Measurements from ENCODE around the gene JPT1. TPM values are rescaled to one million over a fixed set of nuclear protein-coding genes. Genes with fewer than 3 reads are reported as not detected.
"Not testable (repeated sequence)": the region's sequence is repeated elsewhere in the genome, so short reads cannot be mapped to it uniquely, and the experiment has no call there.

Gene JPT1
- total RNA-seq, 2 donors from 2014 or later: 40.0 to 46.8 TPM

DNA sequence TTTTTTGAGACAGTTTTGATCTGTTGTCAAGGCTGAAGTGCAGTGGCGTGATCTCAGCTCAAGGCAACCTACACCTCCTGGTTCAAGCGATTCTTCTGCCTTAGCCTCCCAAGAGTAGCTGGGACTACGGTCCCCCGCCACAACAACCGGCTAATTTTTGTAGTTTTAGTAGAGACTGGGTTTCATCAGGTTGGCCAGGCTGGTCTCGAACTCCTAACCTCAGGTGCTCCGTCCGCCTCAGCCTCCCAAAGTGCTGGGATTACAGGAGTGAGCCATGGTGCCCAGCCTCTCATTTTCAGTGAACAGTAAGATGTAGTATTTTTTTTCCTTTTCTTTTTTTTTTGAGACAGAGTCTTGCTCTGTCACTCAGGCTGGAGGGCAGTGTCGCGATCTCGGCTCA lies 20.7 kb upstream of the JPT1 start:
- H3K27ac Mint-ChIP-seq: peak overlapping the region; percentile 56
- DNase-seq (no peak), ATAC-seq (no peak)
- no peaks in the 10 kb centered on the region for H3K27me3 Mint-ChIP-seq
- H3K4me1 Mint-ChIP-seq: peaks cover 12% of the 10 kb centered on the region
- H3K36me3 Mint-ChIP-seq (ENCODE audit: low read depth): no peaks in the 10 kb centered on the region
- H3K4me3 Mint-ChIP-seq: no peak overlapping the region
- no peaks in the 10 kb centered on the region for H3K9me3 ChIP-seq (ENCODE audit: control insufficient read depth, low read length, poor library complexity, severe bottlenecking)

DNA sequence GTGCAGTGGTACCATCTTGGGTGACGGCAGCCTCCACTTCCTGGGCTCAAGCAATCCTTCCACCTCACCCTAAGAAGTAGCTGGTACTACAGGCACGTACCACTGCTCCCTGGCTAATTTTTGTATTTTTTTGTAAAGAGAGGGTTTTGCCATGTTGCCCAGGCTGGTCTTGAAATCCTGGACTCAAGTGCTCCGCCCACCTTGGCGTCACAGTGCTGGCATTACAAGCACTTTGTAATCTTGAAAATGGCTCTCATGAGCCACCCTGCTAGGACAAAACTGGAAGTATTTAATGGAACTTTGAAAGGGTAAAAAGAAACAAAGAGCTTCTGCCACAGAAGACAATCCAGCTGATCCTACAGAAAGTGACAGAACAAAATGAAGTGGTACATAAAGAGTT lies 19.2 kb upstream of the JPT1 start:
- H3K9me3 ChIP-seq (ENCODE audit: control insufficient read depth, low read length, poor library complexity, severe bottlenecking): no peaks in the 10 kb centered on the region
- Mint-ChIP-seq H3K36me3 (ENCODE audit: low read depth) (no peaks in the 10 kb centered on the region), H3K4me3 (no peak overlapping the region), H3K27me3 (no peaks in the 10 kb centered on the region), H3K4me1 (peaks cover 8% of the 10 kb centered on the region), H3K27ac (peak overlapping the region; percentile 39)
- ATAC-seq (no peak), DNase-seq (no peak)

DNA sequence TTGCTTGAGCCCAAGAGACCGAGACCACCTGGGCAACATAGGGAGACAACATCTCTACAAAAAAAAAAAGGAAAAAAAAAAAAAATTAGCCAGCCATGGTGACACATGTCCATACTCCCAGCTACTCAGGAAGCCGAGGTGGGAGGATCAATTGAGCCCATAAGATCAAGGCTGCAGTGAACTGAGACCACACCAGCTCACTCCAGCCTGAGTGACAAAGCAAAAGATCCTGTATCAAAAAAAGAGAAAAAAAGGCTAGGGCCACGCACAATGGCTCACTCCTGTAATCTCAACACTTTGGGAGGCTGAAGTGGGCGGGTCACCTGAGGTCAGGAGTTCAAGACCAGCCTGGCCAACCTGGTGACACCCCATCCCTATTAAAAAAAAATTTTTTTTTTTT lies 14.7 kb upstream of the JPT1 start:
- Mint-ChIP-seq H3K4me3 (no peak overlapping the region), H3K27me3 (no peaks in the 10 kb centered on the region), H3K36me3 (ENCODE audit: low read depth) (no peaks in the 10 kb centered on the region), H3K4me1 (peaks cover 4% of the 10 kb centered on the region), H3K27ac (no peak overlapping the region)
- DNase-seq (no peak), ATAC-seq (no peak)
- H3K9me3 ChIP-seq (ENCODE audit: control insufficient read depth, low read length, poor library complexity, severe bottlenecking): no peaks in the 10 kb centered on the region

DNA sequence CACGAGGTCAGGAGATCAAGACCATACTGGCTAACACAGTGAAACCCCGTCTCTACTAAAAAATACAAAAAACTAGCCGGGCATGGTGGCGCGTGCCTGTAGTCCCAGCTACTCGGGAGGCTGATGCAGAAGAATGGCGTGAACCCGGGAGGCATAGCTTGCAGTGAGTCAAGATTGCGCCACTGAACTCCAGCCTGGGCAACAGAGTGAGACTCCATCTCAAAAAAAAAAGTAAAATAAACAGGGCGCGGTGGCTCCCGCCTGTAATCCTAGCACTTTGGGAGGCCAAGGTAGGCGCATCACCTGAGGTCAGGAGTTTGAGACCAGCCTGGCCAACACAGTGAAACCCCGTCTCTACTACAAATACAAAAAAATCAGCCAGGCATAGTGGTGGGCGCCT lies 10.3 kb upstream of the JPT1 start:
- not testable (repeated sequence) for H3K27me3 Mint-ChIP-seq; ATAC-seq; H3K27ac Mint-ChIP-seq; H3K4me1 Mint-ChIP-seq; H3K4me3 Mint-ChIP-seq; DNase-seq; H3K36me3 Mint-ChIP-seq (ENCODE audit: low read depth); H3K9me3 ChIP-seq (ENCODE audit: control insufficient read depth, low read length, poor library complexity, severe bottlenecking)

DNA sequence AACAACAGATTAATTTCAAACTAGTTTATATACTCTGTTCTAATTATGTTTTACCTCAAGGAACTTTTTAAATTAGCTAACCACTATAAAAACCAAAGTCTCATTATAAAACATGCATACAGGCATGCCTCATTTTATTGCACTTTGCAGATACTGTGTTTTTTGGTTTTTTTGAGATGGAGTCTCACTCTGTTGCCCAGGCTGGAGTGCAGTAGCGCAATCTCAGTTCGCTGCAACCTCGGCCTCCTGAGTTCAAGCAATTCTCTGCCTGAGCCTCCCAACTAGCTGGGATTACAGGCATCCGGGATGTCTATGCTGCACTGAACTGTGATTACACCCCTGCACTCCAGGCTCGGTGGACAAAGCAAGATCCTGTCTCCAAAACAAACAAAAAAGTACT lies 8.8 kb upstream of the JPT1 start:
- DNase-seq (no peak), ATAC-seq (no peak)
- Mint-ChIP-seq H3K4me1 (no peaks in the 10 kb centered on the region), H3K36me3 (ENCODE audit: low read depth) (no peaks in the 10 kb centered on the region), H3K27me3 (no peaks in the 10 kb centered on the region), H3K4me3 (no peak overlapping the region), H3K27ac (no peak overlapping the region)
- H3K9me3 ChIP-seq (ENCODE audit: control insufficient read depth, low read length, poor library complexity, severe bottlenecking): no peaks in the 10 kb centered on the region

DNA sequence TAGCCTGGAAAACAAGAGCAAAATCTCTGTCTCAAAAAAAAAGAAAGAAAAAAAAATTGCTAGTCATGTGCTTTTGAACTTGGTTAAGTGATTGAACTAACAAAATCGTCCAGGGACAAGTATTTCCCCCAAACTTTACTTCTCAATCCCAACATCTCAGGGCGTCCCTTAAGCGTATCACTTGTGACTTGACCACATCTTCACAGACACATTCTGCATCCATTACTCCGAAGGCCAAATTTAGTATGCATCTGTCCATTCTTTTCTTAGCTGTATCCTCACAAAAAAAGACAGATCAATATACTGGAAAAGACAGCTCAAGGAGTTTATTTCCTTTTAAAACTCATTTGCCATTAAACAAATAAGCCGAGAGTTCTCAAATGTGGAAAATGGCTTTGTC lies 5.9 kb upstream of the JPT1 start:
- DNase-seq (no peak), ATAC-seq (no peak)
- Mint-ChIP-seq H3K4me3 (no peak overlapping the region), H3K36me3 (ENCODE audit: low read depth) (no peaks in the 10 kb centered on the region), H3K4me1 (peaks cover 3% of the 10 kb centered on the region), H3K27ac (no peak overlapping the region), H3K27me3 (no peaks in the 10 kb centered on the region)
- H3K9me3 ChIP-seq (ENCODE audit: control insufficient read depth, low read length, poor library complexity, severe bottlenecking): no peaks in the 10 kb centered on the region

DNA sequence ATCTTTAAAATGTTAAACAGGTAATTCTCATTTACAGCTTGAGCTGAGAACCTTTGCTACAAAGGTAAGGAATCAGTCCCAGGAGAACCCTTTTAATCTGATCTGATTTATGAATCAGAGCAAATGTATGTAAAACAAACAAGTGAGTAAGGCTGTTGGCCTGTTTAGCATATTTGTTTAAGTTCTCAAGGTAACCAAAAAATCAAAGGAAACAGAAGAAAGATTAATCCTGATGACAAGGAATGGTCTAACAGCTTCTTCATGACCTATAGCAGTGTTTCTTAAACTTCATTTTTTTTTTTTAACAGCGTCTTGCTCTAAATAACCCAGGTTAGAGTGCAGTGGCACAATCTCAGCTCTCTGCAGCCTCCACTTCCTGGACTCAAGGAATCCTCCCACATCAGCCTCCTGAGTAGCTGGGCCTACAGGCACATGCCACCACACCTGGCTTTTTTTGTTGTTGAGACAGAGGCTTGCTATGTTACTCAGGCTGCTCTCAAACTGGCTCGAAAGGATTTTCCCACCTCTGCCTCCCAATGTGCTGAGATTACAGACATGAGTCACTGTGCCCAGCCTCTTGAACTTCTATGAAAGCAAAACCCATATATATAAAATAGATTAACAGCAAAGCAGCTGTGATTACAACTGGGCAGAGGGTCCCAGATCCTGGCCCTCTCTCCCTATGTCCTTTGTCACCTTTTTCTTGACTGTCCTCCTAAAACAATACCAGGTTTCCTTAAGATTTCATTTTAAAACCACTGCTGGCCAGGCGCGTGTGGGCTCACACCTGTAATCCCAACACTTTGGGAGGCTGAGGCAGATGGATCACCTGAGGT lies 5.1 kb upstream of the JPT1 start:
- Mint-ChIP-seq H3K4me3 (no peak overlapping the region), H3K27ac (no peak overlapping the region), H3K36me3 (ENCODE audit: low read depth) (no peaks in the 10 kb centered on the region), H3K27me3 (no peaks in the 10 kb centered on the region), H3K4me1 (peaks cover 9% of the 10 kb centered on the region)
- ATAC-seq: no peak
- H3K9me3 ChIP-seq (ENCODE audit: control insufficient read depth, low read length, poor library complexity, severe bottlenecking): no peaks in the 10 kb centered on the region
- DNase-seq: no peak

DNA sequence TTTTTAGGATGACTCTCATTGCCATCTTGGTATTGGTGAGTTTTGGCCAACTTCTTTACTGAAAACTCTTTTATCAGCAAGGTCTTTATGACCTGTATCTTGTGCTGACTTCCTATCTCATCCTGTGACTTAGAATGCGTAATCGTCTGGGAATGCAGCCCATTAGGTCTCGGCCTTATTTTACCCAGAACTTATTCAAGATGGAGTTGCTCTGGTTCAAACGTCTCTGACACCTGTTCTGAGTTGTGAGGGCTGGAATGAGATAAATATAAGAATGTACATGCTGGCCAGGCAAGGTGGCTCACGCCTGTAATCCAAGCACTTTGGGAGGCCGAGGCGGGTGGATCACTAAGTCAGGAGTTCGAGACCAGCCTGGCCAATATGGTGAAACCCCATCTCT lies 4.2 kb upstream of the JPT1 start:
- not testable (repeated sequence) for H3K27ac Mint-ChIP-seq; ATAC-seq; H3K36me3 Mint-ChIP-seq (ENCODE audit: low read depth); H3K27me3 Mint-ChIP-seq; DNase-seq; H3K4me3 Mint-ChIP-seq; H3K9me3 ChIP-seq (ENCODE audit: control insufficient read depth, low read length, poor library complexity, severe bottlenecking)
- peaks cover 11% of the 10 kb centered on the region for H3K4me1 Mint-ChIP-seq

DNA sequence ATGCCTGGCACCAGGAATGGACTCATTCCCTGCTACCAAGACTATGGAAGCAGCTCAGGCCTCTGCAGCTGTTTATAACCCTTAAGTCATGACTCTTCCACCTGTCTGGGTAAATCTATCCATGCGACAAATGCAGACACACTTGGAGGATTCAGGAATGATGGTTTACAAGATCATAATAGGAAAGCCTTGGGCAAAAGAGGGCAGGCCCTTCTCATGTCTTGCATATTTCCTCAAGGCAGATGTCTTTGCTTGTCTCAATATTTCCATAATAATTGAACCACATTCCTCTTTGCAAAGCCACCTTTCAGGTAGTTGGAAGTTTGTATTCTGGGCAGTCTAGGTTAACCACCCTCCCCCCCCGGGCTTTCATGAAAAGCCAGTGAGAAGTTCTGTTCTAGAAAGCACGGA lies 884 bp upstream of the JPT1 start:
- ATAC-seq (no peak), DNase-seq (no peak)
- H3K27me3 Mint-ChIP-seq: no peaks in the 10 kb centered on the region
- no peaks in the 10 kb centered on the region for H3K36me3 Mint-ChIP-seq (ENCODE audit: low read depth)
- H3K27ac Mint-ChIP-seq: no peak overlapping the region
- H3K4me1 Mint-ChIP-seq: peaks cover 29% of the 10 kb centered on the region
- H3K9me3 ChIP-seq (ENCODE audit: control insufficient read depth, low read length, poor library complexity, severe bottlenecking): no peaks in the 10 kb centered on the region
- H3K4me3 Mint-ChIP-seq: peak overlapping the region; percentile 52

DNA sequence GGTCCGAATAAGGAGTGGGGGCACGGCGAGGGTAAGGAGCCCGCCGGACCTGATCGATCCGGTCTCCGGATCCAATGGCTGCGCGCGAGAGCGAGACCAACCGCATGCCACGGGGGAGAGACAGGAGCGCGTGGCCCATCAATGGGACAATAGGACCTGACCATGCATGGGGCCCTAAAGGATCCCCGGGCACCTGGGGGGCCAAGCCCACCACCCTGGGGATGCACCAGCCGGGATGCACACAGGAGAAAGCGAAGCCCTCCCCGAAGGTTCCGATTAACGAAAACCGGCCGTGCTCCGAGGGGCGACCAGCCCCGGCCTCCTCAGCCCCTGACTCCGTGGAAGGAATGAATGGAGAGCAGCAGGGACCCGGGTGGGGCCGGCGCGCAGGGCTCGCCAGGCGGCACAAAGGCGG lies 525 bp downstream of the JPT1 start:
- no peaks in the 10 kb centered on the region for H3K27me3 Mint-ChIP-seq
- peak overlapping the region; percentile 96 for H3K4me3 Mint-ChIP-seq
- no peak for ATAC-seq
- H3K27ac Mint-ChIP-seq: peak overlapping the region; percentile 93
- DNase-seq: peak in 1 of 3 donors; percentile 16
- no peaks in the 10 kb centered on the region for H3K9me3 ChIP-seq (ENCODE audit: control insufficient read depth, low read length, poor library complexity, severe bottlenecking)
- peaks cover 32% of the 10 kb centered on the region for H3K4me1 Mint-ChIP-seq
- H3K36me3 Mint-ChIP-seq (ENCODE audit: low read depth): peaks cover 2% of the 10 kb centered on the region

DNA sequence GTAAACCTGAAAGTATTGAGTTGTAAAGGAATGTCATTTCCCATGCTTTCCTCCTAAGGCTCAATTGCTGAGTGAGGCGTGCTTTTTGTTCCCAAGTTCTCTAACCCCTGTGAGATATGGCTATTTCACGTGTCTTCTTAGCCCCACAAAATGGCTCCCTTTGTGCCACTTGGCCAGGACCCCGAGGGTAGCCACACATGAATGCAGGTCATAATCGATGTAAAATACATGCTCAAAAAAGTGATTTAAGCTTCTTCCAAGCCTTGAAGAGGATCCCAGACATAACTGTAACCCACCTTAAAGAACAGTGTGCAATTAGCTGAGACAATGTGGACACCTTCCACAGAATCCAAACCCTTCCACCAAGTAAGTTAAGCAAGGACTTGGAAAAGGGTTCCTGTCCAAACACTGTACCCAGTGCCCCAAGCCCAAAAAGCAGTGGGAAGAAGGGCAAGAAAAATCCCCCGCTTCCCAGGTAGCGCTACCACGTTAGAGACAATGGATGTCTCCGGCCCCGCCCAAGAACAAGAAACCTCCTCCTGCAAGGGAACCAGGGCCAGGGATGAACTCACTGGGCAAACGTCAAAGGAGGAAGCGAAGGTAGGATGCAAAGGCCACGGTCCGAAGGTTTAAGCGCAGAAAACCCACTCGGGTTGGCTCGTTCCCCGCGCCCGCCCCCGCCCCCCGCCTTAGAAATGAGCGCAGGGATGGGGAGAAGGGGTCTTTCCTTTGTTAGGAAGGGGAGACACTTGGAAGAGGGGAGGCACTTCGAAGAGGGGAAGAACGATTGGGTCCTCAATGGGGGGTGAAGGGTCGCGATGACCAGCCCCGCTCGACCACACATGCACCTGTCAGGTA lies 1.2 kb downstream of the JPT1 start:
- no peak for DNase-seq
- no peaks in the 10 kb centered on the region for H3K27me3 Mint-ChIP-seq
- peak overlapping the region; percentile 96 for H3K4me3 Mint-ChIP-seq
- H3K4me1 Mint-ChIP-seq: peaks cover 34% of the 10 kb centered on the region
- no peaks in the 10 kb centered on the region for H3K9me3 ChIP-seq (ENCODE audit: control insufficient read depth, low read length, poor library complexity, severe bottlenecking)
- peaks cover 4% of the 10 kb centered on the region for H3K36me3 Mint-ChIP-seq (ENCODE audit: low read depth)
- peak overlapping the region; percentile 93 for H3K27ac Mint-ChIP-seq
- no peak for ATAC-seq

DNA sequence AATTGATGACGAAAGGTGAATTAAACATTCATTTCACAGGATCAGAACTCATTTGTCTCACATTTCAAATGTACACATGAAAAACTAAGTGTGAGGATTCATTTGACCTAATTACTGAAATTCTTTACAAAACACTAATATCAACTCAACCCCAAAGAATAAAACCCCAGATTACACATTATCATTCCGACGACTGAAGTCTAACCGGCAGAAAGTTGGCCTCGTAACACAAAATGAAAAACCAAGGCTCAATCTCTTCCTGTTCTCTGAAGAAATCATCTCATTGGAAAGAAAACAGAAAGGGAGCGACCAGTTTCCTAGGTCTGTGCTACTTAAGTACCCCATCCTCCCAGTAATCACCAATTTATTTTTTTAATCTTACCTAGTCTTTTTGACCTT lies 1.8 kb downstream of the JPT1 start:
- Mint-ChIP-seq H3K36me3 (ENCODE audit: low read depth) (peaks cover 4% of the 10 kb centered on the region), H3K4me3 (peak overlapping the region; percentile 96), H3K27ac (peak overlapping the region; percentile 93), H3K4me1 (peaks cover 34% of the 10 kb centered on the region), H3K27me3 (no peaks in the 10 kb centered on the region)
- no peaks in the 10 kb centered on the region for H3K9me3 ChIP-seq (ENCODE audit: control insufficient read depth, low read length, poor library complexity, severe bottlenecking)
- no peak for DNase-seq
- no peak for ATAC-seq

DNA sequence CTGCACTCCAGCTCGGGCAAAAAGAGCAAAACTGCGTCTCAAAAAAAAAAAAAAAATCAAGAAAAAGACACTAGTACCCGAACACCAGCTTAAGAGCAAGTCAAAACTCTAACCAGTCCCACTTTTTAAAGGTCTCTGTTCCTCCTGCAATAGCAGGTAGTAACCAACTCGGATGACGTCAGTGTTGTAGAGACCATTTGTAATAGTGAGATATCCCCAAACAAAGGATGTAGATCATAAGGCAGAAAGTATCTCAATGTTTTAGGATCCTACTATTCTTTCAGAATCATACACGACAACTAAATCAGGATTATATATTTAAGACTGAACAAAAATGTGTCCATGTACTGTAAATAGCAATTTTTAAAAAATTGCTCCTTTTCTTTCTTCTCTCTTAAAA lies 2.4 kb downstream of the JPT1 start:
- Mint-ChIP-seq H3K4me3 (peak overlapping the region; percentile 96), H3K27me3 (no peaks in the 10 kb centered on the region), H3K4me1 (peaks cover 37% of the 10 kb centered on the region), H3K36me3 (ENCODE audit: low read depth) (peaks cover 7% of the 10 kb centered on the region), H3K27ac (peak overlapping the region; percentile 93)
- H3K9me3 ChIP-seq (ENCODE audit: control insufficient read depth, low read length, poor library complexity, severe bottlenecking): no peaks in the 10 kb centered on the region
- ATAC-seq (no peak), DNase-seq (no peak)
